Measurements from ENCODE around the gene ZNF624. TPM values are rescaled to one million over a fixed set of nuclear protein-coding genes. Genes with fewer than 3 reads are reported as not detected.
"Not testable (repeated sequence)": the region's sequence is repeated elsewhere in the genome, so short reads cannot be mapped to it uniquely, and the experiment has no call there.

ZNF624 gene
- 1 to 10 TPM; 2.0 to 3.0 TPM for total RNA-seq

DNA sequence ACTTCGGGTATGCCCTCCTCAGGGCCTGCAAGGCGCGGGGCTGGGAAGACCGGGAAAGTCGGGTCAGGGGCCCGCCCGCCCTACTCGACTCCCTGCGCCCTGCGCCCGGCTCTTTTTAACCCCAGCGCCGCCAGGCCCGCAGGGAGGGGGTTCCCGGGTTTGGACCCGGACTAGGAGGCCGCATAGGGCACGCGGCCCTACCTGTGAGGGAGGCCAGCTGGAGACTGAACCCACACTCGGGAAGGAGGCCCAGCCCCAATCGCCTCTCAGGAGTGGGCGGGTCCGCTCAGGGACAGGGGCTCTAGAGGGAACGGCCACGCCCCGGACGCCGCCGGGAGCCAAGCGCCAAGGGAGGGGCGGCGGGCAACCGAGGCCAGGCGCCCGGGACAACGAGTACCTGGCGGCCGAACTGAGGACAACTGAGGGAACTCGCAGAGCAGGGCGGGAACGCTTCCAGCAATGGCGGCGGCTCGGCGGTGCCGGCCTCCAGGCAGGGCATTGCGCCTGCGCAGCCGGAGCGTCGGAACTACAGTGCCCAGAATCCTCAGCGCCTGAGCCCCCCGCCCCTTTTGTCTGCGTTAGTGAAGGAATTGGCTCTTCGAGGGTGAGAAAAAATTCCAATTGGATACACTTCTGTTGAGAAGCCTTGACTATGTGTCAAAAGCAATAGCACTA lies at the start of gene ZNF624:
ZNF624 (minus strand) TSS at position 484 of the 675 bp plus-strand sequence.
- Histone ChIP-seq H3K27ac (peak within 1 kb of the TSS; percentile 94 to 96), H3K27me3 (replicated peaks; ENCODE audit: insufficient read depth) (no peaks in the 10 kb centered on the region), H3K9me3 (no peaks in the 10 kb centered on the region), H3K36me3 (no peaks in the 10 kb centered on the region), H3K4me1 (ENCODE audit: control insufficient read depth in 1 of 2, low read depth in 2 of 2) (peaks cover 0 to 15% of the 10 kb centered on the region in 2 donors), H3K4me3 (peak within 1 kb of the TSS; percentile 96)
- ATAC-seq (ENCODE audit: insufficient number of reproducible peaks, low FRiP score, low read depth), result peak; percentile 94
- DNase-seq (ENCODE audit: low spot score), result peak; percentile 77
- TF ChIP-seq, protein P1, sequence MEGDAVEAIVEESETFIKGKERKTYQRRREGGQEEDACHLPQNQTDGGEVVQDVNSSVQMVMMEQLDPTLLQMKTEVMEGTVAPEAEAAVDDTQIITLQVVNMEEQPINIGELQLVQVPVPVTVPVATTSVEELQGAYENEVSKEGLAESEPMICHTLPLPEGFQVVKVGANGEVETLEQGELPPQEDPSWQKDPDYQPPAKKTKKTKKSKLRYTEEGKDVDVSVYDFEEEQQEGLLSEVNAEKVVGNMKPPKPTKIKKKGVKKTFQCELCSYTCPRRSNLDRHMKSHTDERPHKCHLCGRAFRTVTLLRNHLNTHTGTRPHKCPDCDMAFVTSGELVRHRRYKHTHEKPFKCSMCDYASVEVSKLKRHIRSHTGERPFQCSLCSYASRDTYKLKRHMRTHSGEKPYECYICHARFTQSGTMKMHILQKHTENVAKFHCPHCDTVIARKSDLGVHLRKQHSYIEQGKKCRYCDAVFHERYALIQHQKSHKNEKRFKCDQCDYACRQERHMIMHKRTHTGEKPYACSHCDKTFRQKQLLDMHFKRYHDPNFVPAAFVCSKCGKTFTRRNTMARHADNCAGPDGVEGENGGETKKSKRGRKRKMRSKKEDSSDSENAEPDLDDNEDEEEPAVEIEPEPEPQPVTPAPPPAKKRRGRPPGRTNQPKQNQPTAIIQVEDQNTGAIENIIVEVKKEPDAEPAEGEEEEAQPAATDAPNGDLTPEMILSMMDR (IDR thresholded peaks at IDR 0.05), result no peak

- not testable (repeated sequence) for DNase-seq (ENCODE audit: low spot score); H3K27me3 ChIP-seq (replicated peaks; ENCODE audit: insufficient read depth); H3K36me3 ChIP-seq; H3K4me1 ChIP-seq (ENCODE audit: control insufficient read depth in 1 of 2, low read depth in 2 of 2); H3K27ac ChIP-seq; ATAC-seq (ENCODE audit: insufficient number of reproducible peaks, low FRiP score, low read depth); H3K9me3 ChIP-seq; H3K4me3 ChIP-seq
Observed at GRCh38 chr17:16697603-16698002, 44.0 kb upstream of the ZNF624 start.

DNA sequence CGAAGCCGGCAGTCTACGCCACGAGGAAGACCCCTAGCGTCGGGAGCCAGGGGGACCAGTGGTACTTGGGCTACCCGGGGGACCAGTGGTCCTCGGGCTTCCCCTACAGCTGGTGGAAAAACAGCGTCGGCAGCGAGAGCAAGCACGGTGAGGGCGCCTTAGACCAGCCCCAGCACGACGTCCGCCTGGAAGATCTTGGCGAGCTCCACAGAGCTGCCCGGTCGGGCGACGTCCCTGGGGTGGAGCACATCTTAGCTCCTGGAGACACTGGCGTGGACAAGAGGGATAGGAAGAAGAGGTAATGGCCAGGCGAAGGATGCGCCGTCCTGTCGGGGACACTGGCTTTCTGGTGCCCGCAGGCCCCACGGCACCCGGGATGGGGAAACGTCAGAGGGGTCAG lies 36.8 kb upstream of the ZNF624 start:
- DNase-seq (ENCODE audit: low spot score); H3K9me3 ChIP-seq; H3K4me1 ChIP-seq (ENCODE audit: control insufficient read depth in 1 of 2, low read depth in 2 of 2); H3K4me3 ChIP-seq; H3K27ac ChIP-seq; ATAC-seq (ENCODE audit: insufficient number of reproducible peaks, low FRiP score, low read depth); H3K27me3 ChIP-seq (replicated peaks; ENCODE audit: insufficient read depth); H3K36me3 ChIP-seq: not testable (repeated sequence)

- H3K27ac ChIP-seq; H3K9me3 ChIP-seq; H3K27me3 ChIP-seq (replicated peaks; ENCODE audit: insufficient read depth); H3K36me3 ChIP-seq; ATAC-seq (ENCODE audit: insufficient number of reproducible peaks, low FRiP score, low read depth); H3K4me1 ChIP-seq (ENCODE audit: control insufficient read depth in 1 of 2, low read depth in 2 of 2); H3K4me3 ChIP-seq: not testable (repeated sequence)
- TF ChIP-seq, protein P1 (IDR thresholded peaks at IDR 0.05), result peak; percentile 67
- DNase-seq (ENCODE audit: low spot score), result peak; percentile 56
Observed at GRCh38 chr17:16689731-16690281, 36.2 kb upstream of the ZNF624 start, which contains the start of gene CCDC144A. Gene CCDC144A (plus strand): TSS chr17:16690241. CDS start chr17:16690401, 160 bp downstream.

GRCh38 chr17:16687151-16687550 lies 33.5 kb upstream of the ZNF624 start:
- not testable (repeated sequence) for DNase-seq (ENCODE audit: low spot score); ATAC-seq (ENCODE audit: insufficient number of reproducible peaks, low FRiP score, low read depth); H3K4me1 ChIP-seq (ENCODE audit: control insufficient read depth in 1 of 2, low read depth in 2 of 2); H3K9me3 ChIP-seq; H3K36me3 ChIP-seq; H3K27ac ChIP-seq; H3K27me3 ChIP-seq (replicated peaks; ENCODE audit: insufficient read depth); H3K4me3 ChIP-seq

DNA sequence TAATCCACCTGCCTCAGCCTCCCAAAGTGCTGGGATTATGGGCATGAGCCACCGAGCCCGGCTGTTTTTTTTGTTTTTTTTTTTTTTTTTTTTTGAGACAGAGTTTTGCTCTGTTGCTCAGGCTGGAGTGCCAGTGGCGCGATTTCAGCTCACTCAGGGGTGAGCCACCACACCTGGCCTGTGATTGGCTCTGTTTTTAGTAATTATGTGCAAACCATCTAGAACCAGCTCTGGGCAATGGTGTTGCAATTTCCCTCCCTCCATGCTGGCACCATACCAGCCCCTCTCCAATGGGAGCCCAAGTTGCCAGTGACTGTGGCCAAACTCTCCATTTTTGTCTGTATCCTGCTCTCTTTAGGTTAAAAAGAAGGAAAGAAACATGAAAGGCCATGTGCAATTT lies 32.4 kb upstream of the ZNF624 start:
- not testable (repeated sequence) for H3K36me3 ChIP-seq; ATAC-seq (ENCODE audit: insufficient number of reproducible peaks, low FRiP score, low read depth); DNase-seq (ENCODE audit: low spot score); H3K27ac ChIP-seq; H3K9me3 ChIP-seq; H3K4me3 ChIP-seq; H3K4me1 ChIP-seq (ENCODE audit: control insufficient read depth in 1 of 2, low read depth in 2 of 2); H3K27me3 ChIP-seq (replicated peaks; ENCODE audit: insufficient read depth)

- not testable (repeated sequence) for H3K36me3 ChIP-seq; H3K4me1 ChIP-seq (ENCODE audit: control insufficient read depth in 1 of 2, low read depth in 2 of 2); ATAC-seq (ENCODE audit: insufficient number of reproducible peaks, low FRiP score, low read depth); H3K27me3 ChIP-seq (replicated peaks; ENCODE audit: insufficient read depth); H3K27ac ChIP-seq; H3K9me3 ChIP-seq; DNase-seq (ENCODE audit: low spot score)
- H3K4me3 ChIP-seq, result peak overlapping the region; percentile 49
Observed at GRCh38 chr17:16683290-16684138, 29.9 kb upstream of the ZNF624 start.

Measured in thoracic aorta (tissue), 2 donors.